ENCODE results near the gene CDH4. TPM values are rescaled to one million over a fixed set of nuclear protein-coding genes. Genes with fewer than 3 reads are reported as not detected.

CDH4 gene
- total RNA-seq, 2 donors from 2014 or later = 0.05 to 2.2 TPM

GRCh38 chr20:61601853-61602252 lies 349.8 kb downstream of the CDH4 start:
- Histone ChIP-seq H3K36me3 (no peaks in the 10 kb centered on the region), H3K27me3 (replicated peaks; ENCODE audit: insufficient read depth) (peaks cover 4% of the 10 kb centered on the region), H3K4me1 (replicated peaks) (no peaks in the 10 kb centered on the region), H3K27ac (no peak overlapping the region), H3K9me3 (no peaks in the 10 kb centered on the region), H3K4me3 (no peak overlapping the region)
- intact Hi-C loops (cut with DNase I) = no loop called here
- WGBS = 96% methylated on average over 14 of the region's 14 CpGs
- no peak for DNase-seq (ENCODE audit: low spot score)
- TF ChIP-seq POLR2A (IDR thresholded peaks at IDR 0.05) (no peak), POLR2AphosphoS5 (IDR thresholded peaks at IDR 0.05) (no peak)
- TF ChIP-seq, protein P1, sequence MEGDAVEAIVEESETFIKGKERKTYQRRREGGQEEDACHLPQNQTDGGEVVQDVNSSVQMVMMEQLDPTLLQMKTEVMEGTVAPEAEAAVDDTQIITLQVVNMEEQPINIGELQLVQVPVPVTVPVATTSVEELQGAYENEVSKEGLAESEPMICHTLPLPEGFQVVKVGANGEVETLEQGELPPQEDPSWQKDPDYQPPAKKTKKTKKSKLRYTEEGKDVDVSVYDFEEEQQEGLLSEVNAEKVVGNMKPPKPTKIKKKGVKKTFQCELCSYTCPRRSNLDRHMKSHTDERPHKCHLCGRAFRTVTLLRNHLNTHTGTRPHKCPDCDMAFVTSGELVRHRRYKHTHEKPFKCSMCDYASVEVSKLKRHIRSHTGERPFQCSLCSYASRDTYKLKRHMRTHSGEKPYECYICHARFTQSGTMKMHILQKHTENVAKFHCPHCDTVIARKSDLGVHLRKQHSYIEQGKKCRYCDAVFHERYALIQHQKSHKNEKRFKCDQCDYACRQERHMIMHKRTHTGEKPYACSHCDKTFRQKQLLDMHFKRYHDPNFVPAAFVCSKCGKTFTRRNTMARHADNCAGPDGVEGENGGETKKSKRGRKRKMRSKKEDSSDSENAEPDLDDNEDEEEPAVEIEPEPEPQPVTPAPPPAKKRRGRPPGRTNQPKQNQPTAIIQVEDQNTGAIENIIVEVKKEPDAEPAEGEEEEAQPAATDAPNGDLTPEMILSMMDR (IDR thresholded peaks at IDR 0.05) = no peak

GRCh38 chr20:61603715-61604114 lies 351.7 kb downstream of the CDH4 start:
- DNase-seq (ENCODE audit: low spot score) = no peak
- H3K36me3 ChIP-seq = no peaks in the 10 kb centered on the region
- no peak overlapping the region for H3K4me3 ChIP-seq
- no peaks in the 10 kb centered on the region for H3K9me3 ChIP-seq
- intact Hi-C loops (cut with DNase I) = no loop called here
- H3K27me3 ChIP-seq (replicated peaks; ENCODE audit: insufficient read depth) = peaks cover 4% of the 10 kb centered on the region
- no peaks in the 10 kb centered on the region for H3K4me1 ChIP-seq (replicated peaks)
- WGBS = 85% methylated on average over 5 of the region's 5 CpGs
- TF ChIP-seq, protein P1 (IDR thresholded peaks at IDR 0.05) = no peak
- TF ChIP-seq POLR2AphosphoS5 (IDR thresholded peaks at IDR 0.05) (no peak), POLR2A (IDR thresholded peaks at IDR 0.05) (no peak)
- H3K27ac ChIP-seq = no peak overlapping the region

GRCh38 chr20:61604549-61604948 lies 352.5 kb downstream of the CDH4 start:
- no peak overlapping the region for H3K4me3 ChIP-seq
- no peaks in the 10 kb centered on the region for H3K36me3 ChIP-seq
- 73% methylated on average over 7 of the region's 7 CpGs for WGBS
- no peaks in the 10 kb centered on the region for H3K4me1 ChIP-seq (replicated peaks)
- H3K27ac ChIP-seq = no peak overlapping the region
- intact Hi-C loops (cut with DNase I) = no loop called here
- TF ChIP-seq POLR2AphosphoS5 (IDR thresholded peaks at IDR 0.05) = no peak
- TF ChIP-seq, protein P1 (IDR thresholded peaks at IDR 0.05) = no peak
- no peak for TF ChIP-seq POLR2A (IDR thresholded peaks at IDR 0.05)
- H3K9me3 ChIP-seq = no peaks in the 10 kb centered on the region
- no peaks in the 10 kb centered on the region for H3K27me3 ChIP-seq (replicated peaks; ENCODE audit: insufficient read depth)
- DNase-seq (ENCODE audit: low spot score) = no peak

GRCh38 chr20:61605283-61605682 lies 353.2 kb downstream of the CDH4 start:
- Histone ChIP-seq H3K36me3 (no peaks in the 10 kb centered on the region), H3K27me3 (replicated peaks; ENCODE audit: insufficient read depth) (no peaks in the 10 kb centered on the region), H3K4me1 (replicated peaks) (no peaks in the 10 kb centered on the region), H3K9me3 (no peaks in the 10 kb centered on the region), H3K27ac (no peak overlapping the region), H3K4me3 (no peak overlapping the region)
- no peak for TF ChIP-seq POLR2A (IDR thresholded peaks at IDR 0.05)
- TF ChIP-seq, protein P1 (IDR thresholded peaks at IDR 0.05) = no peak
- no peak for TF ChIP-seq POLR2AphosphoS5 (IDR thresholded peaks at IDR 0.05)
- intact Hi-C loops (cut with DNase I) = no loop called here
- DNase-seq (ENCODE audit: low spot score) = no peak

DNA sequence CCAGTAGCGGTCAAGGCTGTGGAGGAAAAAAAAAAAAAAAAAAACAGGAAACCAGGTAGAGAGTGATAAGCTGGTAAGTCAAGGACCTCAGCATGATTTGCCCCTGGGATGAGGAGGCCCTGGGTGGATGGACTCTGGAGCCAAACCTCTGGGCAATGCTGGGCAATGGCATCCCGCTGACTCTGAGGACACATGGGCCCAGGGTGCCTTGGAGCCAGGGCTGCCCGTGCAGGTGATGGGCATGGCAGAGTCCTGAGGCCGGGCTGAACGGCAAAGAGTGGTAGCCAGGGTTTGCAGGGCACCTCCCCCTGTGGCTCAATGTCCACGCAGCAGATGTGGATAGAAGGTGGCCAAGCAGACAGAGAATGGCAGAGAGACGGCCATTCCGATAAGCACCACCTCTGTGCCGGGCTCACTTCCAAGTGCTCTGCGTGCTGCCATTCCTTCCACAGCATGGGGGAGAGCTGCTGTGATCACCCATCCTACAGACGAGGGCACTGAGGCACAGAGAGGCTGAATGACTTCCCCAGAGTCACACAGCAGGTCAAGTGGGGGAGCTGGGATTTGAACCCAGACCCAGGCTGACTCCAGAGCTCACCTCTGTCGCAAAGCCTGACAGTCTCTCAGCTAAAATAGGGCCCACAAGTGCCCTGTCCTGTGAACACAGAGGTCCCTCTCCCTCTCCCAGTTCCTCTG lies 353.9 kb downstream of the CDH4 start:
- H3K4me1 ChIP-seq (replicated peaks) = no peaks in the 10 kb centered on the region
- no peaks in the 10 kb centered on the region for H3K9me3 ChIP-seq
- WGBS = 86% methylated on average over 12 of the region's 12 CpGs
- no peak overlapping the region for H3K4me3 ChIP-seq
- H3K36me3 ChIP-seq = no peaks in the 10 kb centered on the region
- DNase-seq (ENCODE audit: low spot score) = no peak
- H3K27ac ChIP-seq = no peak overlapping the region
- TF ChIP-seq POLR2AphosphoS5 (IDR thresholded peaks at IDR 0.05) = no peak
- TF ChIP-seq, protein P1 (IDR thresholded peaks at IDR 0.05) = no peak
- no peak for TF ChIP-seq POLR2A (IDR thresholded peaks at IDR 0.05)
- H3K27me3 ChIP-seq (replicated peaks; ENCODE audit: insufficient read depth) = no peaks in the 10 kb centered on the region
- intact Hi-C loops (cut with DNase I) = no loop called here

Data from prostate gland (tissue), 2 donors.